Mesothelial cell of epicardium (in vitro differentiated cells): ENCODE measurements around the gene ARHGAP42. TPM values are rescaled to one million over a fixed set of nuclear protein-coding genes. Genes with fewer than 3 reads are reported as not detected.
"Not testable (repeated sequence)": the region's sequence is repeated elsewhere in the genome, so short reads cannot be mapped to it uniquely, and the experiment has no call there.

Source experiments
- DNase-seq, 2 experiments: peaks; one replicate each; pipeline ENCODE4 v3.0.0; 2021; ENCODE audit warnings: low spot score in 2 of 2; ENCODE audit not compliant: unreplicated experiment in 2 of 2
- H3K27ac Mint-ChIP-seq: 2 replicates; pipeline ENCODE4 v1.8.0; 2021; ENCODE audit warnings: mixed read lengths
- H3K27me3 Mint-ChIP-seq: 2 replicates; pipeline ENCODE4 v1.8.0; 2021; ENCODE audit warnings: low read depth, mixed read lengths
- H3K36me3 Mint-ChIP-seq: 2 replicates; pipeline ENCODE4 v1.8.0; 2021; ENCODE audit warnings: mixed read lengths
- H3K4me1 Mint-ChIP-seq: 2 replicates; pipeline ENCODE4 v1.8.0; 2021; ENCODE audit warnings: mixed read lengths
- H3K4me3 Mint-ChIP-seq: 2 replicates; pipeline ENCODE4 v1.8.0; 2021; ENCODE audit warnings: mild to moderate bottlenecking, moderate library complexity, mixed read lengths
- H3K9me3 Mint-ChIP-seq: 2 replicates; pipeline ENCODE4 v1.8.0; 2021; ENCODE audit warnings: mixed read lengths
- CTCF ChIP-seq: fragments of 200-600 bp; sonication (generic); IDR thresholded peaks from one replicate; pipeline ENCODE4 v1.5.0; 2021; ENCODE audit warnings: antibody characterized with exemption; ENCODE audit not compliant: unreplicated experiment
- total RNA-seq: library from RNA; stranded (reverse); gene quantifications from 3 replicates; pipeline ENCODE4 v1.2.1, GENCODE V29; 2021

Gene ARHGAP42
- total RNA-seq, 1 donor from 2014 or later: 19.4 TPM

DNA sequence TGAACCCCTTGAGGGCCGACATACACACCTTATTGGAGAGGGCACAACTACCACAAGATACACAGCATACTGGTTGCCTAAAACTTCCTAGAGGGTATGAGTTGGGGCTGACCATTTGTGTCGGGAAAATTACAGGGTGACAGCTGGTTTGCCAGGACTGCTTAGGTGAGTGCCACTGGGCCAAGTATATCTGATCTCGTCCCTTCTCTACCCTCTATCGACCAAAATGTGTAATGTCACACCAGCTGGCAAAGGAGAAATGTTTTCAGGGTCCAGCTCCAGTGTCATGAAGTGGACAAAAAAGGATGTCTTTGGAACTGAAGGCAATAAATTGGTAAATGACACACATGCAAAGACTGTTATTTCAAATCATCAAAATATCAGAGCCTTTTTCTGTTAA lies 316.4 kb downstream of the ARHGAP42 start:
- Mint-ChIP-seq H3K36me3 (no peaks in the 10 kb centered on the region), H3K27me3 (peaks cover 2% of the 10 kb centered on the region), H3K9me3 (no peaks in the 10 kb centered on the region), H3K4me3 (no peak overlapping the region), H3K27ac (no peak overlapping the region), H3K4me1 (no peaks in the 10 kb centered on the region)
- no peak for TF ChIP-seq CTCF
- no peak for DNase-seq

GRCh38 chr11:101008961-101009689 lies 322.0 kb downstream of the ARHGAP42 start:
- Mint-ChIP-seq H3K4me3 (no peak overlapping the region), H3K27ac (no peak overlapping the region), H3K27me3 (peaks cover 2% of the 10 kb centered on the region), H3K4me1 (no peaks in the 10 kb centered on the region), H3K36me3 (no peaks in the 10 kb centered on the region), H3K9me3 (no peaks in the 10 kb centered on the region)
- DNase-seq: no peak
- no peak for TF ChIP-seq CTCF

- no peaks in the 10 kb centered on the region for H3K9me3 Mint-ChIP-seq
- peaks cover 2% of the 10 kb centered on the region for H3K27me3 Mint-ChIP-seq
- TF ChIP-seq CTCF: no peak
- no peak for DNase-seq
- no peak overlapping the region for H3K27ac Mint-ChIP-seq
- H3K4me1 Mint-ChIP-seq: no peaks in the 10 kb centered on the region
- H3K4me3 Mint-ChIP-seq: no peak overlapping the region
- H3K36me3 Mint-ChIP-seq: no peaks in the 10 kb centered on the region
These were observed 322.6 kb downstream of the ARHGAP42 start for GRCh38 chr11:101009690-101010055.

DNA sequence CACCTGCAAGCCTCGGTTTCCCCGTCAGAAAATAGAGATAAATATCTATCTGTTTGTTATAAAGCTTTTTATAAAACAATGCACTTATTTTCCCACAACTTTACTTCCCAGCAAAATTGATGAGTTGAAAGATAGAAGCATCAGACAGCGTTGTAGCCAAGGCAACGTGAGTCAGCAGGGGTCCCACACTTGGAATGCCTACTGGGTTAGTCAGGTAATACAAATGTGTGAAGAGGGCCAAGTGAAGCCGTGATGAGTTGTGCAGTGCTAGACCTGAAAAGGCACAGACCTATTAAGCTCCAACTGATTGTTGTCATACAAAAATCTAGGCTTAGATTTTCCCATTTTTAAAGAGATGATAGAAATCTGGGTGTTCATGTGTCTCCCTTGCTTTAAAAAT lies 323.8 kb downstream of the ARHGAP42 start:
- Mint-ChIP-seq H3K27ac (no peak overlapping the region), H3K9me3 (no peaks in the 10 kb centered on the region), H3K4me3 (no peak overlapping the region), H3K36me3 (no peaks in the 10 kb centered on the region), H3K27me3 (peaks cover 2% of the 10 kb centered on the region), H3K4me1 (no peaks in the 10 kb centered on the region)
- TF ChIP-seq CTCF: no peak
- no peak for DNase-seq

DNA sequence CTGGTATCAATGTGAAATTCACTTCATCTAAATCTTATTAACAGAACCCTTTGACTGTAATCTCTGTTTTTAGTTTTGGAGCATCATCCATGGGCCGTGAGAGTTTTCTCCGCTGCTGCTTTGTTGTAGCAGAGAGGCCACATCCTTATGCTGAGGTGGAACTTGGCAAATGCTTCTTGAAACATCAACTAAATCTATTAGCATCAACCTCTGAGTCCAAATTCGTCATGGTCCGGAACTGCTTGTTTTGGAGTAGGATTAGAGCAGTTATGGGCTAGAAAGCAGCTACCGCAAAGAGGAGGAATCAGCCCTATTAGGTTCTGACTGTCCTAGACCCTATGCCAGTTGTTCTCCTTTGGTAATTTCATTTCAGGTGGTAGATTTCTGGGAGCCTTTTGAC lies 324.8 kb downstream of the ARHGAP42 start:
- Mint-ChIP-seq H3K9me3 (no peaks in the 10 kb centered on the region), H3K4me1 (no peaks in the 10 kb centered on the region), H3K4me3 (no peak overlapping the region), H3K27me3 (peaks cover 4% of the 10 kb centered on the region), H3K27ac (no peak overlapping the region), H3K36me3 (no peaks in the 10 kb centered on the region)
- no peak for DNase-seq
- no peak for TF ChIP-seq CTCF

- not testable (repeated sequence) for H3K36me3 Mint-ChIP-seq, H3K4me3 Mint-ChIP-seq, H3K27me3 Mint-ChIP-seq, H3K27ac Mint-ChIP-seq, H3K9me3 Mint-ChIP-seq, H3K4me1 Mint-ChIP-seq, DNase-seq
These were observed 326.6 kb downstream of the ARHGAP42 start for GRCh38 chr11:101013702-101014101.
